ENCODE measurements around the gene OR3A3.
"Not testable (repeated sequence)": the region's sequence is repeated elsewhere in the genome, so short reads cannot be mapped to it uniquely, and the experiment has no call there.

OR3A3 gene

DNA sequence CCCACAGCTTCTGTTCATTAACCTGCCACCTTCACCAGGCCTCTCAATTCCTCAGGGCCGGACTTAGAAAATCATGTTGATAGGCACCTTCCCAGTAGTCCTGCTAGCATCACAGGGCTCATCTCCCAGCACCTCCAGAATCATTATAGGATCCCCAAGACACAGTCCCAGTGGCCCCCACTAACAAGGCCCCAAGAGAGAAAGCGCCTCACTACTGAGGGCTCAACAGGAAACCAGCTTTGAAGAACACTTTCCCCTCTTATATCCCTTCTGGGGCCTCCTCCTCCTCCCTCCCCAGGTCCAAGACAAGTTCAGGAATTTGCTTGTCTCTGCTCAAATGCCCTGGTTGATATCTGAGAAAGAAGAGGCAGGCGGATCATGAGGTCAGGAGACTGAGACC, at the start of gene OR3A3:
Gene OR3A3 (plus strand): TSS at position 301 of the 400 bp plus-strand sequence.
- TF ChIP-seq, protein P1, sequence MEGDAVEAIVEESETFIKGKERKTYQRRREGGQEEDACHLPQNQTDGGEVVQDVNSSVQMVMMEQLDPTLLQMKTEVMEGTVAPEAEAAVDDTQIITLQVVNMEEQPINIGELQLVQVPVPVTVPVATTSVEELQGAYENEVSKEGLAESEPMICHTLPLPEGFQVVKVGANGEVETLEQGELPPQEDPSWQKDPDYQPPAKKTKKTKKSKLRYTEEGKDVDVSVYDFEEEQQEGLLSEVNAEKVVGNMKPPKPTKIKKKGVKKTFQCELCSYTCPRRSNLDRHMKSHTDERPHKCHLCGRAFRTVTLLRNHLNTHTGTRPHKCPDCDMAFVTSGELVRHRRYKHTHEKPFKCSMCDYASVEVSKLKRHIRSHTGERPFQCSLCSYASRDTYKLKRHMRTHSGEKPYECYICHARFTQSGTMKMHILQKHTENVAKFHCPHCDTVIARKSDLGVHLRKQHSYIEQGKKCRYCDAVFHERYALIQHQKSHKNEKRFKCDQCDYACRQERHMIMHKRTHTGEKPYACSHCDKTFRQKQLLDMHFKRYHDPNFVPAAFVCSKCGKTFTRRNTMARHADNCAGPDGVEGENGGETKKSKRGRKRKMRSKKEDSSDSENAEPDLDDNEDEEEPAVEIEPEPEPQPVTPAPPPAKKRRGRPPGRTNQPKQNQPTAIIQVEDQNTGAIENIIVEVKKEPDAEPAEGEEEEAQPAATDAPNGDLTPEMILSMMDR (IDR thresholded peaks at IDR 0.05; ENCODE audit: control insufficient read depth, insufficient read depth, low read depth, low read length, missing control alignments), result no peak
- DNase-seq (ENCODE audit: low read depth), result no peak
- H3K4me3 ChIP-seq (ENCODE audit: control insufficient read depth, low read depth, low read length), result no peak within 1 kb of the TSS

GRCh38 chr17:3371167-3371566, 40.0 kb upstream of the OR3A3 start:
- not testable (repeated sequence) for H3K4me3 ChIP-seq (ENCODE audit: control insufficient read depth, low read depth, low read length); DNase-seq (ENCODE audit: low read depth)

DNA sequence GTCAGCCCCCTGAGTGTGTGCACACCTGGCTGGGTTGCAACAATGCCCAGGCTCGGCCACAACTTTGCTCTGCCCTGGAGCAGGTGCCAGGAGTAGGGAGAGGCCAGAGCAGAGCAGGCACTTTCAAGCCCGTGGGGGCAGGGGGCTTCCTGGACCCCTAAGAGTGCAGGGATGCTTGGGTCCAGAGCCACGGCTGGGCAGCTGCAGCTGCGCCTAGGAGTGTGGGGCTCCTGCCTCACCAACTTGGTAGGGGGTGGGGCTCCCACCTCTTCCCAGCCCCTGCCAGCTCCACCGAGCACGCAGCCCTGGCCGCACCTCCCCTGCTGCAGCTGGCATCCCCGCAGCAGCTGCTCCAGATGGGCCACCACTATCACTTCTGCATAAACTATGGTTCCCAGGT, 32.8 kb upstream of the OR3A3 start:
- TF ChIP-seq, protein P1 (IDR thresholded peaks at IDR 0.05; ENCODE audit: control insufficient read depth, insufficient read depth, low read depth, low read length, missing control alignments), result no peak
- no peak overlapping the region for H3K4me3 ChIP-seq (ENCODE audit: control insufficient read depth, low read depth, low read length)
- DNase-seq (ENCODE audit: low read depth), result no peak

DNA sequence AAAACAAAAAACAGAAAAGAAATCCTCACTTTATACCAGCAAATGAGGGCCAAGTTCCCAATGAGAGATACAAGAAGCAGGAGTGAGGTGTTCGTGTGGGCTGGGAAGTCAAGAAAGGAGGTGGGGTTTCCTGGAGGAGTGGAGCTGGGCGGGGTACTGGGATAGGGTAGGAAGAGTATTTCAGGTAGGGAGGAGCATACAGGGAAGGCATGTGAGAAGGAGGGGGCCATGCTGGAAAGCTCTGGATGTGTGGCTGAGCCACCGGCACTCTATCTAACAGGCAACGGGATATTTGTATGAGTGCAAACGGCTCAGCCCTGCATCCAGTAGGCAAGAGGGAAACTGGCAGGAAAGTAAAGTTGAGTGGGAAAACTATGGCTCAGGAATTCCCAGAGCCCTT, 29.2 kb upstream of the OR3A3 start:
- TF ChIP-seq, protein P1 (IDR thresholded peaks at IDR 0.05; ENCODE audit: control insufficient read depth, insufficient read depth, low read depth, low read length, missing control alignments), result no peak
- no peak overlapping the region for H3K4me3 ChIP-seq (ENCODE audit: control insufficient read depth, low read depth, low read length)
- no peak for DNase-seq (ENCODE audit: low read depth)

DNA sequence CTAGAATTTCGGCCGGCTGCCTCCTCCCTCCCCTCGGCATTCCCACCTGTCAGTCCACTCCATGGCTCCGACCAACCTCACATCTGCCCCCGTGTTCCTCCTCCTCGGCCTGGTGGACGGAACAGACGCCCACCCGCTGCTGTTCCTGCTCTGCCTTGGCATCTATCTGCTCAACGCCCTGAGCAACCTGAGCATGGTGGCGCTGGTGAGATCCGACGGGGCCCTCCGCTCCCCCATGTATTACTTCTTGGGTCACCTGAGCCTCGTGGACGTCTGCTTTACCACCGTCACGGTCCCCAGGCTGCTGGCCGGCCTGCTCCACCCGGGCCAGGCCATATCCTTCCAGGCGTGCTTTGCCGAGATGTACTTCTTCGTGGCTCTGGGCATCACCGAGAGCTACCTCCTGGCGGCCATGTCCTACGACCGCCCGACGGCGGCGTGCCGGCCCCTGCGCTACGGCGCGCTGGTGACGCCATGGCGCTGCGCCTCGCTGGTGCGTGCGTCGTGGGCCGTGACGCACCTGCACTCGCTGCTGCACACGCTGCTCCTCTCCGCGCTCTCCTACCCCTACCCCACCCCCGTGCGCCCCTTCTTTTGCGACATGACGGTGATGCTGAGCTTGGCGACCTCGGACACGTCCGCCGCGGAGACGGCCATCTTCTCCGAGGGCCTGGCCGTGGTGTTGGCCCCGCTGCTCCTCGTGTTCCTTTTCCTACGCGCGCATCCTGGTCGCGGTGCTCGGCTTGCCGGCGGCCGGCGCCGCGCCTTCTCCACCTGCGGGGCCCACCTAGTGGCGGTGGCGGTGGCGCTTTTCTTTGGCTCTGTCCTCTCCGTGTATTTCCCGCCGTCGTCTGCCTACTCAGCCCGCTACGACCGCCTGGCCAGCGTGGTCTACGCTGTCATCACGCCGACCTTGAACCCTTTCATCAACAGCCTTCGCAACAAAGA, 25.0 kb upstream of the OR3A3 start, which contains the start of gene OR3A2:
Gene OR3A2 (minus strand): TSS at position 440 of the 948 bp plus-strand sequence.
- TF ChIP-seq, protein P1 (IDR thresholded peaks at IDR 0.05; ENCODE audit: control insufficient read depth, insufficient read depth, low read depth, low read length, missing control alignments), result no peak
- no peak within 1 kb of the TSS for H3K4me3 ChIP-seq (ENCODE audit: control insufficient read depth, low read depth, low read length)
- no peak for DNase-seq (ENCODE audit: low read depth)

DNA sequence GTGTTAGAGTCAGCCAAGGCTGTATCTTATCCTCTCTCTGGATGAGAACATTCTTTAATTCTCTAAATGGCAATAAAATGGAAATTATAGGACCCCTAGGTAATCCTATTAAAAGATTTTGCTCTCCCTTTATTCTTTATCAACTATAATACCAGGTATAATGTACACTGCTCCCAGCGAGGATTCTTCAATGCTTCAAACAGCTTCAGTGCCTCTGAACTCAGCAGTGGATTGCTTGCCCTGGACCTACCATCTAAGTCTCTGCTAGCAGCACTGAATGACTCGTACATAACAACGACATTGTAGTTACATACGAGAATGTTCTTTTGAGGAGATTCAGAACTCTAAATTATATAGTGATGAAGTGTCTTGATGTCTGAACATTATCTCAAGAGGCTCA, 21.4 kb upstream of the OR3A3 start:
- no peak for DNase-seq (ENCODE audit: low read depth)
- TF ChIP-seq, protein P1 (IDR thresholded peaks at IDR 0.05; ENCODE audit: control insufficient read depth, insufficient read depth, low read depth, low read length, missing control alignments), result no peak
- H3K4me3 ChIP-seq (ENCODE audit: control insufficient read depth, low read depth, low read length), result no peak overlapping the region

DNA sequence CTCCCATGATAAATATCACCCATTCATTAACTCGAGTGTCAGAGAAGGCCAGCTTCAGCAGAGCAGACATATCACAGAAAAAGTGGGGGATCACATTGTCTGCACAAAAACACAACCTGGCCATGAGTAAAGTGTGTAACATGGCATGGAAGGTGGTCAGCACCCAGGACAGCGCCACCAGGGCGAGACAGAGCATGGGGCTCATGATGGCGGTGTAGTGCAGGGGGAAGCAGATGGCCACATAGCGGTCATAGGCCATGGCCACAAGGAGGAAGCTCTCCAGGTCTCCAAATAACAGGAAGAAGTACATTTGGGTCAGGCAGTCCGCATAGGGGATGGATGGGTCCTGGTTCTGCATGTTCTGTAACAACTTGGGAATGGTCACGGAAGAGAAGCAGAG, 13.4 kb upstream of the OR3A3 start:
- DNase-seq (ENCODE audit: low read depth); H3K4me3 ChIP-seq (ENCODE audit: control insufficient read depth, low read depth, low read length): not testable (repeated sequence)

All from AG09309 (cell line).